Caco-2 (cell line): ENCODE data around the gene KLHL41. TPM values are rescaled to one million over a fixed set of nuclear protein-coding genes. Genes with fewer than 3 reads are reported as not detected.
"Not testable (repeated sequence)": the region's sequence is repeated elsewhere in the genome, so short reads cannot be mapped to it uniquely, and the experiment has no call there.

Experiments
- BruUV-seq: library from RNA; stranded (reverse); fragments of 400-500 nt; replicated peaks from 2 replicates; lab custom pipeline; 2021; lab: Mats Ljungman, UMichigan
- CTCF ChIA-PET: fragments of 300-600 bp; sonication (Branson Sonifier 250); formaldehyde crosslinking; loops from one replicate; lab custom pipeline; 2022; ENCODE audit warnings: antibody characterized with exemption; lab: Charles Lee
- POLR2A ChIA-PET: fragments of 300-600 bp; sonication (Branson Sonifier 250); formaldehyde crosslinking; loops from one replicate; lab custom pipeline; 2022; ENCODE audit warnings: antibody characterized with exemption; lab: Charles Lee
- DNase-seq, 2 experiments: peaks; one replicate each; pipeline versions ENCODE4 v3.0.0 to v3.0.0-alpha.2; 2020 to 2022
- H3K27me3 ChIP-seq: replicated peaks from 2 replicates; pipeline ENCODE4 v1.6.0; 2011; ENCODE audit warnings: low read length; ENCODE audit not compliant: control insufficient read depth, insufficient read depth
- H3K36me3 ChIP-seq: 2 replicates; pipeline ENCODE4 v1.5.1; 2011; ENCODE audit warnings: low read length; ENCODE audit not compliant: control insufficient read depth, insufficient read depth
- H3K4me1 ChIP-seq: fragments of 250-450 bp; sonication (Bioruptor Pico); 2 replicates; pipeline ENCODE4 v1.5.1; 2020; ENCODE audit warnings: mild to moderate bottlenecking
- H3K4me3 ChIP-seq: 2 replicates; pipeline ENCODE4 v1.5.1; 2011; ENCODE audit warnings: low read depth, mild to moderate bottlenecking, control low read depth, low read length
- H3K9me3 ChIP-seq: fragments of 250-450 bp; sonication (Bioruptor Pico); 2 replicates; pipeline ENCODE4 v1.5.1; 2020; ENCODE audit warnings: mild to moderate bottlenecking, moderate library complexity
- H3K27ac Mint-ChIP-seq: one replicate; pipeline ENCODE4 v1.8.0; 2022; ENCODE audit warnings: mixed read lengths; ENCODE audit not compliant: unreplicated experiment
- H3K27me3 Mint-ChIP-seq: one replicate; pipeline ENCODE4 v1.8.0; 2022; ENCODE audit warnings: mixed read lengths; ENCODE audit not compliant: insufficient read depth, unreplicated experiment
- H3K36me3 Mint-ChIP-seq: one replicate; pipeline ENCODE4 v1.8.0; 2022; ENCODE audit warnings: mild to moderate bottlenecking, mixed read lengths; ENCODE audit not compliant: insufficient read depth, unreplicated experiment
- H3K4me1 Mint-ChIP-seq: one replicate; pipeline ENCODE4 v1.8.0; 2022; ENCODE audit warnings: low read depth, mixed read lengths; ENCODE audit not compliant: unreplicated experiment
- H3K4me3 Mint-ChIP-seq: one replicate; pipeline ENCODE4 v1.8.0; 2022; ENCODE audit warnings: mild to moderate bottlenecking, moderate library complexity, mixed read lengths; ENCODE audit not compliant: unreplicated experiment
- H3K9me3 Mint-ChIP-seq: one replicate; pipeline ENCODE4 v1.8.0; 2022; ENCODE audit warnings: mixed read lengths; ENCODE audit not compliant: unreplicated experiment
- intact Hi-C: fragments of 100-400 bp; cut with micrococcal nuclease; formaldehyde crosslinking; loops from one replicate; pipeline ENCODE4 v1.10.0; 2022; ENCODE audit not compliant: unreplicated experiment
- total RNA-seq: library from RNA; stranded (reverse); gene quantifications from 2 replicates; pipeline ENCODE4 v1.2.3, GENCODE V29; 2022
- TF ChIP-seq, protein P1 (sequence below), 2 experiments: fragments of 200-600 bp in 1 of 2; IDR thresholded peaks; 1 replicate in 1 of 2; 2 replicates in 1 of 2; pipeline versions ENCODE4 v1.5.1 to v1.8.0; 2011 to 2022; ENCODE audit warnings: antibody characterized with exemption in 1 of 2, control low read depth in 1 of 2, inconsistent platforms in 1 of 2, low read depth in 1 of 2, low read length in 1 of 2, mild to moderate bottlenecking in 1 of 2, moderate library complexity in 1 of 2; ENCODE audit not compliant: insufficient read depth in 1 of 2, severe bottlenecking in 1 of 2, unreplicated experiment in 1 of 2

The KLHL41 gene
- total RNA-seq, 1 experiment from 2014 or later = not detected

DNA sequence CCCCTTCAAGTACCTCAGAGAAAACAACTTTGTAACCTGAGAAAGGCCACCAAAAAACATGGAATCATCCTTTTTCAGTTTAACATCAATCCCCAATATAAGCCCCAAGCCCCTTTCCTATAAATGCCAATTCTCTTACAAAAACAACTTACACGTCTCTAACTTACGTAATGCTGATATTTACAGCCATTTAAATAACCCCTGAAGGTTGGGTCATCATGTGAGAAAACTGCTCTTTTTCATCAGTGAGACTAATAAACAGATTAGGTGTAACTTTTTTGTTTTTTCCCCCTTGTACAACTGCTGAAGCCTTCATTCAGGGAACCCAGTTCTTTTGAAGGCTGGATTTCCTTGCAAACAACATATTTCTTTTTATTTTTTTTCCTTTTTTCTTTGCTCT, 60.4 kb downstream of the KLHL41 start:
- Histone ChIP-seq H3K36me3 (no peaks in the 10 kb centered on the region), H3K4me1 (peaks cover 4% of the 10 kb centered on the region; the same call in 1 of the 2 replicates), H3K4me3 (no peak overlapping the region), H3K9me3 (no peaks in the 10 kb centered on the region), H3K27me3 (no peaks in the 10 kb centered on the region)
- TF ChIP-seq, protein P1, sequence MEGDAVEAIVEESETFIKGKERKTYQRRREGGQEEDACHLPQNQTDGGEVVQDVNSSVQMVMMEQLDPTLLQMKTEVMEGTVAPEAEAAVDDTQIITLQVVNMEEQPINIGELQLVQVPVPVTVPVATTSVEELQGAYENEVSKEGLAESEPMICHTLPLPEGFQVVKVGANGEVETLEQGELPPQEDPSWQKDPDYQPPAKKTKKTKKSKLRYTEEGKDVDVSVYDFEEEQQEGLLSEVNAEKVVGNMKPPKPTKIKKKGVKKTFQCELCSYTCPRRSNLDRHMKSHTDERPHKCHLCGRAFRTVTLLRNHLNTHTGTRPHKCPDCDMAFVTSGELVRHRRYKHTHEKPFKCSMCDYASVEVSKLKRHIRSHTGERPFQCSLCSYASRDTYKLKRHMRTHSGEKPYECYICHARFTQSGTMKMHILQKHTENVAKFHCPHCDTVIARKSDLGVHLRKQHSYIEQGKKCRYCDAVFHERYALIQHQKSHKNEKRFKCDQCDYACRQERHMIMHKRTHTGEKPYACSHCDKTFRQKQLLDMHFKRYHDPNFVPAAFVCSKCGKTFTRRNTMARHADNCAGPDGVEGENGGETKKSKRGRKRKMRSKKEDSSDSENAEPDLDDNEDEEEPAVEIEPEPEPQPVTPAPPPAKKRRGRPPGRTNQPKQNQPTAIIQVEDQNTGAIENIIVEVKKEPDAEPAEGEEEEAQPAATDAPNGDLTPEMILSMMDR (IDR thresholded peaks at IDR 0.05; ENCODE audit: insufficient read depth in 1 of 2, low read depth in 1 of 2, low read length in 1 of 2, severe bottlenecking in 1 of 2, unreplicated experiment in 1 of 2) = no peak
- no peak for DNase-seq
- ChIA-PET CTCF (no interaction called here), POLR2A (no interaction called here)
- no peaks in the 10 kb centered on the region for H3K4me1 Mint-ChIP-seq
- H3K9me3 Mint-ChIP-seq = no peaks in the 10 kb centered on the region
- no TSS peak for BruUV-seq
- peaks cover 13% of the 10 kb centered on the region for H3K36me3 Mint-ChIP-seq
- H3K27ac Mint-ChIP-seq = no peak overlapping the region
- intact Hi-C loops = no loop called here
- H3K27me3 Mint-ChIP-seq = no peaks in the 10 kb centered on the region
- no peak overlapping the region for H3K4me3 Mint-ChIP-seq

DNA sequence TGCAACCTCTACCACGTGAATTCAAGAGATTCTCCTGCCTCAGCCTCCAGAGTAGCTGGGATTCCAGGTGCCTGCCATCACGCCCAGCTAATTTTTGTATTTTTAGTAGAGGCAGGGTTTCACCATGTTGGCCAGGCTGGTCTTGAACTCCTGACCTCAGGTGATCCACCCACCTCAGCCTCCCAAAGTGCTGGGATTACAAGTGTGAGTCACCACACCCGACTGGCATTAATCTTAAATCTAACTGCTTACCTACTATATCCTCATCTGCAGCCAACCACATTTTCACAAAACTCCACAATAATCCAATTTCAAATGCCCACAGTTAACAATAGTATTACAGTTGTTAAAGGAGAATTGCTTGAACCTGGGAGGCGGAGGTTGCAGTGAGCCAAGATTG, 61.2 kb downstream of the KLHL41 start:
- H3K9me3 ChIP-seq, H3K36me3 ChIP-seq, H3K4me1 Mint-ChIP-seq, DNase-seq, BruUV-seq, H3K4me3 Mint-ChIP-seq, H3K27ac Mint-ChIP-seq, H3K9me3 Mint-ChIP-seq, intact Hi-C loops, H3K4me1 ChIP-seq, H3K27me3 Mint-ChIP-seq, H3K4me3 ChIP-seq, H3K27me3 ChIP-seq, POLR2A ChIA-PET, CTCF ChIA-PET: not testable (repeated sequence)
- peaks cover 12% of the 10 kb centered on the region for H3K36me3 Mint-ChIP-seq

DNA sequence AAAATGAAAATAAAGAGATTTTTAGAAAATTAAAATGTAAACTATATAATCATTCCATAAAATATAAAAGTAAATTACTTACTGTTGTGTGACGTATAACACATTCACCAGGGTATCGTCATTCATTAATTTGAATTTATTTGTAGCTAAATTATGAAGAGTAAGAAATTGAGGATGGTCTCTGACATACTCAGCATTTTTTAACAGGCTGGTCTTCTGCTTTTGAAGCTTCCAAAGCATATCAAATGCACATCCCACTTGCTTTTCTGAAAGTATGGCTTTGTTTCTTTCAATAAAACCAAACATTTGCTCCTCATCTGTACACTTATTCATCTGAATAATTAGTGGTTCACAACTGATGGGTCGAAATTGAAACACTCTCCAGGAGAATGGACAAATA, 62.1 kb downstream of the KLHL41 start:
- intact Hi-C loops = no loop called here
- TF ChIP-seq, protein P1 (IDR thresholded peaks at IDR 0.05; ENCODE audit: insufficient read depth in 1 of 2, low read depth in 1 of 2, low read length in 1 of 2, severe bottlenecking in 1 of 2, unreplicated experiment in 1 of 2) = no peak
- Mint-ChIP-seq H3K27me3 (no peaks in the 10 kb centered on the region), H3K4me1 (no peaks in the 10 kb centered on the region), H3K4me3 (no peak overlapping the region), H3K27ac (no peak overlapping the region), H3K36me3 (peaks cover 6% of the 10 kb centered on the region), H3K9me3 (no peaks in the 10 kb centered on the region)
- no TSS peak for BruUV-seq
- DNase-seq = no peak
- no peaks in the 10 kb centered on the region for H3K27me3 ChIP-seq
- POLR2A ChIA-PET = no interaction called here
- CTCF ChIA-PET = no interaction called here
- no peak overlapping the region for H3K4me3 ChIP-seq
- no peaks in the 10 kb centered on the region for H3K9me3 ChIP-seq
- H3K36me3 ChIP-seq = no peaks in the 10 kb centered on the region
- H3K4me1 ChIP-seq = peaks cover 4% of the 10 kb centered on the region; the same call in 1 of the 2 replicates

DNA sequence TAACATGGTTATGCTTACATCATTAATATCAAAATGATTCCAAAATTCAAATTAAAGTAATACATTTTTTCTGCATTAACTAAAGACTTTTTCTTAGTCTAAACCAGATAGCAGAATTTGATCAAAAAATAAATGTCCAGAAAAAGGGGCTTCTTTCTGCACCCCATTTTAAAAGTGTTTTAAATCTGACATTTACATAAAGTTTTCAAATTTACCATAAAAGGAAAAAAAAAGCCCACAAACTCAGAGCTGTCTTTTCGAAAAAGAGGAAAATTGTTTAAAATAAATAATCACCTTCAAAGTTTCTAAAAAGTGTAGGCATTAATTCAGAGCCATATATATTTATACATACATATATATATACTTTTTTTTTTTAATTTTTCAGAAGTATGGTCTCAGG, 62.7 kb downstream of the KLHL41 start:
- Histone ChIP-seq H3K4me3 (peak overlapping the region; percentile 56), H3K27me3 (no peaks in the 10 kb centered on the region), H3K9me3 (no peaks in the 10 kb centered on the region), H3K4me1 (peaks cover 4% of the 10 kb centered on the region; the same call in 1 of the 2 replicates), H3K36me3 (no peaks in the 10 kb centered on the region)
- CTCF ChIA-PET = no interaction called here
- Mint-ChIP-seq H3K36me3 (peaks cover 6% of the 10 kb centered on the region), H3K27me3 (no peaks in the 10 kb centered on the region), H3K27ac (no peak overlapping the region), H3K4me3 (no peak overlapping the region), H3K9me3 (no peaks in the 10 kb centered on the region), H3K4me1 (no peaks in the 10 kb centered on the region)
- TF ChIP-seq, protein P1 (IDR thresholded peaks at IDR 0.05; ENCODE audit: insufficient read depth in 1 of 2, low read depth in 1 of 2, low read length in 1 of 2, severe bottlenecking in 1 of 2, unreplicated experiment in 1 of 2) = no peak
- no TSS peak for BruUV-seq
- no peak for DNase-seq
- intact Hi-C loops = no loop called here
- POLR2A ChIA-PET = interaction anchor here (2.2 kb wide), 1 partner anchor 13 kb away, joined by 7 read pairs; the partner anchor contains the start of gene PPIG
